ENCODE data around the gene ATP5MG.

Gene ATP5MG

DNA sequence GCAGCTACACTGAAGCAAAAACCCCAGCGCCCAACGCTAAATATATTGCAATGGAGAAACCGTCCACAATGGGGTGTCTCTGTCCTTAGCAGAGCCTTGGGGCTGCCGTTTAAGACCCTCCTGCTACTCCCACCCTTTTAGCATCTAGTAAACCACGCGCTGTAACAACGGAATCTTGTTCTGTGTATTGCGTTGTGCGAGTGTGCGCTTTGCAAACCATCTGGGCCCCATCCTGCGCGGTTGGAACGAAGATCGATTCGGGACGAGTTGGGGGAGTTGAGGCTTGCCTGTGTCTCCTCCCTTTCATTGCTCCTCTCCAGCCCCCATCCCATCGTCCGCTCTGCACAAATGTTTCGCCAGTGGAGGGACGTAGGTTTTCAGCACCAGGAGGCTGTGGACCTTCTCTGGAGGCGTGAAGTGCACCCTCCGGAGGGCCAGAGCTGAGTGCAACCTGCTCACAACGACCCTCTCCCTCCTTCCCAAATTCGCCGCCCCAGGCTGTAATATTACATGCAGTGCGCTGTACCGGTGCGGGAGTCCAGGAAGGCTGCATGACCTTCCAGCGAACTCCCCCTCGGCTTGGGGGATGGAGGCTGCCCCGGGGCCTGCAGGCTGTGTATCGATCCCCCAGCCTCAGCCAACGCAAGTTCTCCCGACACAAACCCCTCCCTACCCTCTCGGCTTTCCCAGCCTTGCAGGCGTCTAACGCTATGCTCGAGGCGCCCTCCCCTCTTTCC is 33.3 kb downstream of the ATP5MG start:
- Histone ChIP-seq H3K36me3 (ENCODE audit: insufficient read depth, low read length) (peaks cover 10% of the 10 kb centered on the region), H3K9ac (ENCODE audit: insufficient read length) (peak overlapping the region; percentile 80), H3K27ac (peak overlapping the region; percentile 97), H3K4me3 (peak overlapping the region; percentile 97), H3K9me3 (ENCODE audit: low read depth, low read length) (no peaks in the 10 kb centered on the region)
- TF ChIP-seq EZH2 (IDR thresholded peaks at IDR 0.05) (no peak), FOXP2 (optimal IDR thresholded peaks at IDR 0.05; ENCODE audit: control extremely low read depth, extremely low read length, insufficient read depth) (no peak), POLR2AphosphoS5 (IDR thresholded peaks at IDR 0.05; ENCODE audit: borderline replicate concordance, low read depth, low read length) (no peak; the same call in 1 of the 2 replicates)
- no peak for DNase-seq (ENCODE audit: low read depth, low spot score)

DNA sequence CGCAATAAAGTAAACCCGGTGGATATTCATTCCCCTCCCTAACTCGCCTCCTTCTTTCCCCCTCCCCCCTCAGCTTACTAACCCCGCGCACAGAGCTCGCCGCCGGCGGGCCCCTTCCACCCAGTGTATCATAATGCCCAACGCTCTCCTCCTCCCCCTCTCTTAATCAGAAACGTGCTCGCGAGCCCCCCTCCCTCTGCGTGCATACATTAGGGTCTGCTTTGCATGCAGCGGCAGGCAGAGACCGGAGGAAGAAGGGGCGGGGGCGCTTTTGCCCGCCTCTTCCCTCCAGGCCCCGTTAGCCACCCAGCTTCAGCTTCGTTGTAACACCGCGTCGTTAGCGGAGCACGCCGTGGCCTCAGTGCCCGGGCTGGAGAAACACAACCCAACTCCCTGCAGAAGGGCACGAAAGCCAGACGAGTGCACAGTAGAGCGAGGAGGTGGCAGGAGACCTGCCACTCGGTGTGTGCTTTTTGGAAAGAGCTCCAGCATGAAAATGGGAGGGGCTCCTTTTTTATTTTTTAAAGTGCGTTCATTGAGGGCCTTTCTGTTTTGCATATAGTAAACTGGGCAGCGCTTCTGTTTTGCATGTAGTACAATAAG is 34.0 kb downstream of the ATP5MG start:
- peak; percentile 53 for DNase-seq (ENCODE audit: low read depth, low spot score)
- no peaks in the 10 kb centered on the region for H3K9me3 ChIP-seq (ENCODE audit: low read depth, low read length)
- peaks cover 17% of the 10 kb centered on the region for H3K36me3 ChIP-seq (ENCODE audit: insufficient read depth, low read length)
- peak overlapping the region; percentile 97 for H3K4me3 ChIP-seq
- no peak for TF ChIP-seq EZH2 (IDR thresholded peaks at IDR 0.05)
- peak; percentile 82 for TF ChIP-seq POLR2AphosphoS5 (IDR thresholded peaks at IDR 0.05; ENCODE audit: borderline replicate concordance, low read depth, low read length)
- peak; percentile 92 for TF ChIP-seq FOXP2 (optimal IDR thresholded peaks at IDR 0.05; ENCODE audit: control extremely low read depth, extremely low read length, insufficient read depth)
- peak overlapping the region; percentile 97 for H3K27ac ChIP-seq
- peak overlapping the region; percentile 80 for H3K9ac ChIP-seq (ENCODE audit: insufficient read length)

- peaks cover 24% of the 10 kb centered on the region for H3K36me3 ChIP-seq (ENCODE audit: insufficient read depth, low read length)
Measured at GRCh38 chr11:118435893-118436624, 34.7 kb downstream of the ATP5MG start, which contains the start of gene KMT2A. KMT2A (plus strand) TSS chr11:118436492; CDS start chr11:118436513, 21 bp downstream.

GRCh38 chr11:118436639-118437207 is 35.3 kb downstream of the ATP5MG start:
- DNase-seq (ENCODE audit: low read depth, low spot score): no peak
- H3K27ac ChIP-seq: peak overlapping the region; percentile 73; the same call in 1 of the 2 replicates

More at GRCh38 chr11:118435893-118436624, 34.7 kb downstream of the ATP5MG start, which contains the start of gene KMT2A:
- Histone ChIP-seq H3K9ac (ENCODE audit: insufficient read length) (peak within 1 kb of the TSS; percentile 89), H3K4me3 (peak within 1 kb of the TSS; percentile 97), H3K9me3 (ENCODE audit: low read depth, low read length) (no peaks in the 10 kb centered on the region), H3K27ac (peak within 1 kb of the TSS; percentile 97)
- TF ChIP-seq FOXP2 (optimal IDR thresholded peaks at IDR 0.05; ENCODE audit: control extremely low read depth, extremely low read length, insufficient read depth) (no peak), EZH2 (IDR thresholded peaks at IDR 0.05) (no peak)
- peak; percentile 73 for DNase-seq (ENCODE audit: low read depth, low spot score)

DNA sequence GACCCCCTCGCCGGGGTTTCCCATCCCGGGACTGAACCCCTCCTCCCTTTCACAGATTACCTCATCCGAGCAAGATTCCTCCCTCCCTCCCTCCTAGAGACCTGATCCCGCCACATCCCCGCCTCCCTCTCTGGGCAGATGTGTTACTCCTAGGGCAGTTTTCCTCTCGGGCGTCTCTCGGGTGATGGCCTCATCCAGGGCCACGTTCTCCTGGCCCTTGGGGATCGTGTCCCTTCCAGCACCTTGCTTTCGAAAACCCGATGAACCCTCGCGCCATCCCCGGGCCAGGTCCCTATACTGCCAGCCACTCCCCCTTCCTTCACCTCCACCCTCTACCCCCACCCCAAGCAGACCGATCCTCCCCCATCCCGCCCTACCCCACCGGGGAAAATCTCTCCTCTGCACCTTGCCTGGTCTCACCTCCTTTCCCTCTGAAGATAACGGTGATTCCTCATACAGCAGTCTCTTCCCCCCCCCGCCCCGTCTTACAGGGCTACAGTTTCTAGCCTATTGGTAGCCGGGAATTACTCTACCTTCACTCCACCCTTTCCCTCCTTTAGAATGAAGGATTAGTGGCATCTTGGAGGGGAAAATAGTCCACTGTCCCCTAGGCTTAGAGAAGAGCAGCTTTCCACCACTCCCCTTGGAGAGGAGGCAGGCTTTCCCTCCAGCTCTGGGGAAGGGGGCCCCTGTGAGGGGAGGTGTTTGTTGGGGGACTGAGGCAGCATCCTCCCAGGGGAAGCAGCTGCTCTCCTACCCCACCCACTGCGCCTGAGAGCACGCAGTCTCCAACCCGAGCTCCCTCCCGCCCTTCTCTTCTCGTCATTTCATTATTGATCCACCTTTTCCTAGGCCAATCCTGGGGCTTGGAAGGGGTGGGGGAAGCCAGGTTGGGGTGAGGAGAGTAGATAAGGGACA is 36.1 kb downstream of the ATP5MG start:
- H3K4me3 ChIP-seq: peak overlapping the region; percentile 91
- DNase-seq (ENCODE audit: low read depth, low spot score): no peak
- no peaks in the 10 kb centered on the region for H3K9me3 ChIP-seq (ENCODE audit: low read depth, low read length)
- peak overlapping the region; percentile 73 for H3K27ac ChIP-seq
- H3K9ac ChIP-seq (ENCODE audit: insufficient read length): peak overlapping the region; percentile 89
- TF ChIP-seq POLR2AphosphoS5 (IDR thresholded peaks at IDR 0.05; ENCODE audit: borderline replicate concordance, low read depth, low read length): no peak
- no peak for TF ChIP-seq EZH2 (IDR thresholded peaks at IDR 0.05)
- no peak for TF ChIP-seq FOXP2 (optimal IDR thresholded peaks at IDR 0.05; ENCODE audit: control extremely low read depth, extremely low read length, insufficient read depth)
- peaks cover 31% of the 10 kb centered on the region for H3K36me3 ChIP-seq (ENCODE audit: insufficient read depth, low read length)

More at GRCh38 chr11:118436639-118437207, 35.3 kb downstream of the ATP5MG start:
- TF ChIP-seq FOXP2 (optimal IDR thresholded peaks at IDR 0.05; ENCODE audit: control extremely low read depth, extremely low read length, insufficient read depth): no peak
- TF ChIP-seq EZH2 (IDR thresholded peaks at IDR 0.05): no peak
- TF ChIP-seq POLR2AphosphoS5 (IDR thresholded peaks at IDR 0.05; ENCODE audit: borderline replicate concordance, low read depth, low read length): no peak
- H3K9ac ChIP-seq (ENCODE audit: insufficient read length): peak overlapping the region; percentile 89
- H3K4me3 ChIP-seq: peak overlapping the region; percentile 91
- no peaks in the 10 kb centered on the region for H3K9me3 ChIP-seq (ENCODE audit: low read depth, low read length)
- H3K36me3 ChIP-seq (ENCODE audit: insufficient read depth, low read length): peaks cover 30% of the 10 kb centered on the region

- no peak for DNase-seq (ENCODE audit: low read depth, low spot score)
- Histone ChIP-seq H3K36me3 (ENCODE audit: insufficient read depth, low read length) (peaks cover 40% of the 10 kb centered on the region), H3K4me3 (peak overlapping the region; percentile 91), H3K27ac (peak overlapping the region; percentile 59), H3K9me3 (ENCODE audit: low read depth, low read length) (no peaks in the 10 kb centered on the region), H3K9ac (ENCODE audit: insufficient read length) (peak overlapping the region; percentile 89)
- no peak for TF ChIP-seq FOXP2 (optimal IDR thresholded peaks at IDR 0.05; ENCODE audit: control extremely low read depth, extremely low read length, insufficient read depth)
Measured at GRCh38 chr11:118438314-118438931, 37.0 kb downstream of the ATP5MG start.

GRCh38 chr11:118439646-118440045 is 38.2 kb downstream of the ATP5MG start:
- peaks cover 51% of the 10 kb centered on the region for H3K36me3 ChIP-seq (ENCODE audit: insufficient read depth, low read length)
- peak overlapping the region; percentile 91; the same call in 1 of the 2 replicates for H3K4me3 ChIP-seq
- H3K9ac ChIP-seq (ENCODE audit: insufficient read length): peak overlapping the region; percentile 89
- no peak overlapping the region for H3K27ac ChIP-seq
- TF ChIP-seq EZH2 (IDR thresholded peaks at IDR 0.05): no peak
- no peak for TF ChIP-seq FOXP2 (optimal IDR thresholded peaks at IDR 0.05; ENCODE audit: control extremely low read depth, extremely low read length, insufficient read depth)
- TF ChIP-seq POLR2AphosphoS5 (IDR thresholded peaks at IDR 0.05; ENCODE audit: borderline replicate concordance, low read depth, low read length): no peak
- H3K9me3 ChIP-seq (ENCODE audit: low read depth, low read length): no peaks in the 10 kb centered on the region
- no peak for DNase-seq (ENCODE audit: low read depth, low spot score)
